HCT116 (cell line): ENCODE results near the gene SLC6A3. TPM values are rescaled to one million over a fixed set of nuclear protein-coding genes. Genes with fewer than 3 reads are reported as not detected.

ENCODE experiments used
- ATAC-seq: fragments of 200-7000 bp; cut with Tn5 transposase; 2 replicates; pipeline ENCODE4 v1.9.1; 2020; ENCODE audit warnings: mild to moderate bottlenecking, moderate library complexity
- BruUV-seq: library from RNA; stranded (reverse); fragments of 400-500 nt; replicated peaks from 2 replicates; lab custom pipeline; 2021; lab: Mats Ljungman, UMichigan
- CTCF ChIA-PET: fragments of 300-600 bp; sonication (Branson Sonifier 250); formaldehyde crosslinking; loops from one replicate; lab custom pipeline; 2021; ENCODE audit warnings: antibody characterized with exemption; lab: Charles Lee
- POLR2A ChIA-PET: fragments of 300-600, 350-600 bp; sonication (Branson Sonifier 250); formaldehyde crosslinking; loops from one replicate; lab custom pipeline; 2021; ENCODE audit warnings: antibody characterized with exemption; lab: Charles Lee
- RAD21 ChIA-PET, 2 experiments: fragments of 300-600 bp; sonication (Branson Sonifier 250); formaldehyde crosslinking; loops; one replicate each; lab custom pipeline; 2023; ENCODE audit warnings: low total read pairs in 2 of 2; ENCODE audit not compliant: uncharacterized antibody in 2 of 2, unreplicated experiment in 2 of 2, low non-redundant PET in 1 of 2; lab: Charles Lee
- DNase-seq: peaks from one replicate; pipeline ENCODE4 v3.0.0-alpha.2; 2010; ENCODE audit warnings: low read depth, low spot score
- H2AFZ ChIP-seq: fragments of 200-600 bp; shearing (Covaris generic), sonication (generic); 2 replicates; pipeline ENCODE4 v1.6.1; 2017; ENCODE audit warnings: low read depth, mixed run types, mixed read lengths, antibody characterized with exemption, low read length; ENCODE audit not compliant: poor library complexity, severe bottlenecking
- H3K27ac ChIP-seq: 2 replicates; pipeline ENCODE4 v1.5.1; 2012; ENCODE audit warnings: low read depth, low read length
- H3K27me3 ChIP-seq: fragments of 200-600 bp; sonication (generic); 2 replicates; pipeline ENCODE4 v1.6.1; 2016; ENCODE audit warnings: mixed run types, low read length, mixed read lengths; ENCODE audit not compliant: insufficient read depth
- H3K36me3 ChIP-seq, 2 experiments: fragments of 200-500 bp in 1 of 2; fragments of 200-600 bp in 1 of 2; sonication (Bioruptor generic) in 1 of 2; sonication (generic) in 1 of 2; 2 replicates each; pipeline versions ENCODE4 v1.5.1 to v1.6.1; 2014 to 2016; ENCODE audit warnings: low read length in 2 of 2, inconsistent platforms in 1 of 2, mixed read lengths in 1 of 2, mixed run types in 1 of 2; ENCODE audit not compliant: insufficient read depth in 2 of 2, control insufficient read depth in 1 of 2
- H3K4me1 ChIP-seq, 2 experiments: fragments of 200-600 bp in 1 of 2; sonication (generic) in 1 of 2; 2 replicates each; pipeline versions ENCODE4 v1.5.1 to v1.6.1; 2012 to 2017; ENCODE audit warnings: low read length in 2 of 2, inconsistent platforms in 1 of 2, mild to moderate bottlenecking in 1 of 2, mixed read lengths in 1 of 2, mixed run types in 1 of 2, moderate library complexity in 1 of 2; ENCODE audit not compliant: insufficient read depth in 2 of 2, control insufficient read depth in 1 of 2
- H3K4me2 ChIP-seq: fragments of 200-600 bp; sonication (generic); 2 replicates; pipeline ENCODE4 v1.6.1; 2017; ENCODE audit warnings: mixed run types, low read length, mixed read lengths
- H3K4me3 ChIP-seq, 2 experiments: fragments of 200-600 bp in 1 of 2; sonication (generic) in 1 of 2; replicated peaks in 1 of 2; 2 replicates each; pipeline ENCODE4 v1.5.1; 2011 to 2016; ENCODE audit warnings: low read length in 2 of 2, control low read depth in 1 of 2, low read depth in 1 of 2, mild to moderate bottlenecking in 1 of 2, mixed read lengths in 1 of 2, mixed run types in 1 of 2
- H3K79me2 ChIP-seq: fragments of 200-600 bp; sonication (generic); 2 replicates; pipeline ENCODE4 v1.6.1; 2017; ENCODE audit warnings: mild to moderate bottlenecking, mixed run types, low read length, moderate library complexity, mixed read lengths; ENCODE audit not compliant: insufficient read depth
- H3K9ac ChIP-seq: fragments of 200-600 bp; sonication (generic); 2 replicates; pipeline ENCODE4 v1.6.1; 2016; ENCODE audit warnings: low read length, mixed read lengths
- H3K9me2 ChIP-seq: fragments of 200-600 bp; sonication (generic), shearing (Covaris generic); 2 replicates; pipeline ENCODE4 v1.6.1; 2017; ENCODE audit warnings: mixed run types, mild to moderate bottlenecking, moderate library complexity; ENCODE audit not compliant: insufficient read depth
- H3K9me3 ChIP-seq, 2 experiments: fragments of 200-500 bp in 1 of 2; fragments of 200-600 bp in 1 of 2; sonication (Bioruptor generic) in 1 of 2; sonication (generic) in 1 of 2; 2 replicates each; pipeline ENCODE4 v1.6.1; 2014 to 2017; ENCODE audit warnings: low read length in 2 of 2, mixed read lengths in 2 of 2, inconsistent platforms in 1 of 2, low read depth in 1 of 2, mild to moderate bottlenecking in 1 of 2, mixed run types in 1 of 2, moderate library complexity in 1 of 2; ENCODE audit not compliant: control insufficient read depth in 1 of 2, insufficient read depth in 1 of 2
- H4K20me1 ChIP-seq: fragments of 200-600 bp; sonication (generic), shearing (Covaris generic); 2 replicates; pipeline ENCODE4 v1.6.1; 2017; ENCODE audit warnings: mixed run types, mild to moderate bottlenecking, moderate library complexity; ENCODE audit not compliant: insufficient read depth
- ATF3 ChIP-seq: IDR thresholded peaks from 2 replicates; pipeline ENCODE4 v1.6.1; 2012
- EZH2 ChIP-seq: fragments of 200-600 bp; sonication (generic); IDR thresholded peaks from 2 replicates; pipeline ENCODE4 v1.6.1; 2017; ENCODE audit warnings: antibody characterized with exemption, mixed run types
- JUND ChIP-seq: IDR thresholded peaks from 2 replicates; pipeline ENCODE4 v1.6.1; 2012
- POLR2A ChIP-seq: IDR thresholded peaks from 2 replicates; pipeline ENCODE4 v1.7.0; 2011; ENCODE audit warnings: borderline replicate concordance; ENCODE audit not compliant: insufficient read depth, insufficient read length; ENCODE audit errors: extremely low read depth
- POLR2AphosphoS5 ChIP-seq: IDR thresholded peaks from 2 replicates; pipeline ENCODE4 v1.6.1; 2011; ENCODE audit warnings: mild to moderate bottlenecking, low read depth, low read length, moderate library complexity
- RAD21 ChIP-seq: IDR thresholded peaks from 2 replicates; pipeline ENCODE4 v1.6.1; 2012; ENCODE audit warnings: low read depth, mild to moderate bottlenecking
- intact Hi-C: fragments of 100-400 bp; cut with micrococcal nuclease; formaldehyde crosslinking; loops from 2 replicates; pipeline ENCODE4 v1.10.0; 2022
- total RNA-seq: library from RNA; stranded (reverse); gene quantifications from one replicate; pipeline ENCODE4 v1.2.1, GENCODE V29; 2021; ENCODE audit not compliant: unreplicated experiment
- TF ChIP-seq, protein P1 (sequence below), 3 experiments: fragments of 200-600 bp in 1 of 3; sonication (generic) in 1 of 3; IDR thresholded peaks in 2 of 3; conservative IDR thresholded peaks in 1 of 3; 2 replicates each; pipeline ENCODE4 v1.5.1; 2012 to 2017; ENCODE audit warnings: low read depth in 2 of 3, low read length in 2 of 3, antibody characterized with exemption in 1 of 3, borderline replicate concordance in 1 of 3, control low read depth in 1 of 3, mild to moderate bottlenecking in 1 of 3, mixed read lengths in 1 of 3, mixed run types in 1 of 3, moderate library complexity in 1 of 3; ENCODE audit not compliant: insufficient read depth in 1 of 3

Gene SLC6A3
- total RNA-seq, 1 experiment from 2014 or later = not detected

GRCh38 chr5:1368236-1368635, 77.0 kb downstream of the SLC6A3 start:
- Histone ChIP-seq H3K9me2 (no peaks in the 10 kb centered on the region), H3K27me3 (peaks cover 37% of the 10 kb centered on the region; the same call in 1 of the 2 replicates), H3K79me2 (no peaks in the 10 kb centered on the region), H3K9me3 (no peaks in the 10 kb centered on the region), H4K20me1 (0 out of 2 replicates have a peak, but pooled peaks cover 3% of the 10 kb centered on the region), H3K4me2 (no peak overlapping the region), H3K4me1 (no peaks in the 10 kb centered on the region), H2AFZ (no peak overlapping the region), H3K36me3 (no peaks in the 10 kb centered on the region), H3K4me3 (no peak overlapping the region), H3K27ac (no peak overlapping the region), H3K9ac (no peak overlapping the region)
- ChIA-PET RAD21 (no interaction called here), CTCF (no interaction called here), POLR2A (no interaction called here)
- no TSS peak for BruUV-seq
- ATAC-seq (no peak), DNase-seq (no peak)
- no peak for TF ChIP-seq JUND
- intact Hi-C loops = no loop called here

GRCh38 chr5:1367149-1367548, 78.1 kb downstream of the SLC6A3 start:
- DNase-seq (no peak), ATAC-seq (no peak)
- CTCF ChIA-PET = no interaction called here
- no peak overlapping the region for H3K9ac ChIP-seq
- no peaks in the 10 kb centered on the region for H3K9me2 ChIP-seq
- RAD21 ChIA-PET = no interaction called here
- POLR2A ChIA-PET = no interaction called here
- 0 out of 2 replicates have a peak, but pooled peaks cover 3% of the 10 kb centered on the region for H4K20me1 ChIP-seq
- H3K79me2 ChIP-seq = no peaks in the 10 kb centered on the region
- no TSS peak for BruUV-seq
- H3K36me3 ChIP-seq = no peaks in the 10 kb centered on the region
- H3K27me3 ChIP-seq = peaks cover 43% of the 10 kb centered on the region; the same call in 1 of the 2 replicates
- H3K4me2 ChIP-seq = no peak overlapping the region
- H3K9me3 ChIP-seq = no peaks in the 10 kb centered on the region
- H3K4me1 ChIP-seq = no peaks in the 10 kb centered on the region
- no peak overlapping the region for H3K4me3 ChIP-seq
- H2AFZ ChIP-seq = no peak overlapping the region
- no peak for TF ChIP-seq POLR2A
- TF ChIP-seq, protein P1, sequence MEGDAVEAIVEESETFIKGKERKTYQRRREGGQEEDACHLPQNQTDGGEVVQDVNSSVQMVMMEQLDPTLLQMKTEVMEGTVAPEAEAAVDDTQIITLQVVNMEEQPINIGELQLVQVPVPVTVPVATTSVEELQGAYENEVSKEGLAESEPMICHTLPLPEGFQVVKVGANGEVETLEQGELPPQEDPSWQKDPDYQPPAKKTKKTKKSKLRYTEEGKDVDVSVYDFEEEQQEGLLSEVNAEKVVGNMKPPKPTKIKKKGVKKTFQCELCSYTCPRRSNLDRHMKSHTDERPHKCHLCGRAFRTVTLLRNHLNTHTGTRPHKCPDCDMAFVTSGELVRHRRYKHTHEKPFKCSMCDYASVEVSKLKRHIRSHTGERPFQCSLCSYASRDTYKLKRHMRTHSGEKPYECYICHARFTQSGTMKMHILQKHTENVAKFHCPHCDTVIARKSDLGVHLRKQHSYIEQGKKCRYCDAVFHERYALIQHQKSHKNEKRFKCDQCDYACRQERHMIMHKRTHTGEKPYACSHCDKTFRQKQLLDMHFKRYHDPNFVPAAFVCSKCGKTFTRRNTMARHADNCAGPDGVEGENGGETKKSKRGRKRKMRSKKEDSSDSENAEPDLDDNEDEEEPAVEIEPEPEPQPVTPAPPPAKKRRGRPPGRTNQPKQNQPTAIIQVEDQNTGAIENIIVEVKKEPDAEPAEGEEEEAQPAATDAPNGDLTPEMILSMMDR (IDR thresholded peaks at IDR 0.05 in 2 of 3, conservative IDR thresholded peaks at IDR 0.05 in 1 of 3; ENCODE audit: borderline replicate concordance in 1 of 3, insufficient read depth in 1 of 3, low read depth in 2 of 3, low read length in 2 of 3) = no peak
- TF ChIP-seq EZH2 = no peak
- no peak for TF ChIP-seq RAD21
- TF ChIP-seq POLR2AphosphoS5 = no peak
- no peak for TF ChIP-seq ATF3
- intact Hi-C loops = no loop called here
- no peak overlapping the region for H3K27ac ChIP-seq
